ENCODE measurements around the gene ANGPTL3.
"Not testable (repeated sequence)": the region's sequence is repeated elsewhere in the genome, so short reads cannot be mapped to it uniquely, and the experiment has no call there.

ANGPTL3 gene

GRCh38 chr1:62597281-62597680 lies at the start of gene ANGPTL3:
Gene ANGPTL3 (plus strand): TSS chr1:62597520. CDS start chr1:62597567, 47 bp downstream.
- DNase-seq (ENCODE audit: low read depth) = no peak

GRCh38 chr1:62561306-62561705 lies 36.0 kb upstream of the ANGPTL3 start:
- no peak for DNase-seq (ENCODE audit: low read depth)

GRCh38 chr1:62567182-62567581 lies 30.1 kb upstream of the ANGPTL3 start:
- DNase-seq (ENCODE audit: low read depth) = not testable (repeated sequence)

GRCh38 chr1:62567926-62568325 lies 29.4 kb upstream of the ANGPTL3 start:
- DNase-seq (ENCODE audit: low read depth) = not testable (repeated sequence)

GRCh38 chr1:62571517-62571916 lies 25.8 kb upstream of the ANGPTL3 start:
- DNase-seq (ENCODE audit: low read depth) = not testable (repeated sequence)

GRCh38 chr1:62572476-62572875 lies 24.8 kb upstream of the ANGPTL3 start:
- DNase-seq (ENCODE audit: low read depth) = no peak

GRCh38 chr1:62573675-62574074 lies 23.6 kb upstream of the ANGPTL3 start:
- DNase-seq (ENCODE audit: low read depth) = no peak

GRCh38 chr1:62585469-62586155 lies 11.7 kb upstream of the ANGPTL3 start:
- no peak for DNase-seq (ENCODE audit: low read depth)

GRCh38 chr1:62588000-62588399 lies 9.3 kb upstream of the ANGPTL3 start:
- no peak for DNase-seq (ENCODE audit: low read depth)

GRCh38 chr1:62589321-62589720 lies 8.0 kb upstream of the ANGPTL3 start:
- DNase-seq (ENCODE audit: low read depth) = no peak

- no peak for DNase-seq (ENCODE audit: low read depth)
These were observed 6.9 kb upstream of the ANGPTL3 start for GRCh38 chr1:62590255-62590969.

GRCh38 chr1:62590970-62591368 lies 6.4 kb upstream of the ANGPTL3 start:
- DNase-seq (ENCODE audit: low read depth) = no peak

- DNase-seq (ENCODE audit: low read depth) = no peak
These were observed 3.4 kb upstream of the ANGPTL3 start for GRCh38 chr1:62593825-62594394.

GRCh38 chr1:62595647-62596046 lies 1.7 kb upstream of the ANGPTL3 start:
- no peak for DNase-seq (ENCODE audit: low read depth)

- DNase-seq (ENCODE audit: low read depth) = no peak
These were observed 1.7 kb downstream of the ANGPTL3 start for GRCh38 chr1:62599044-62599443.

- DNase-seq (ENCODE audit: low read depth) = no peak
These were observed 4.1 kb downstream of the ANGPTL3 start for GRCh38 chr1:62601457-62601856.

GRCh38 chr1:62608905-62609304 lies 11.6 kb downstream of the ANGPTL3 start:
- no peak for DNase-seq (ENCODE audit: low read depth)

GRCh38 chr1:62610588-62610987 lies 13.3 kb downstream of the ANGPTL3 start:
- DNase-seq (ENCODE audit: low read depth) = not testable (repeated sequence)

GRCh38 chr1:62612770-62613169 lies 15.4 kb downstream of the ANGPTL3 start:
- no peak for DNase-seq (ENCODE audit: low read depth)

- no peak for DNase-seq (ENCODE audit: low read depth)
These were observed 16.0 kb downstream of the ANGPTL3 start for GRCh38 chr1:62613325-62613727.

GRCh38 chr1:62613890-62614289 lies 16.6 kb downstream of the ANGPTL3 start:
- DNase-seq (ENCODE audit: low read depth) = no peak

- peak; percentile 81 for DNase-seq (ENCODE audit: low read depth)
These were observed 24.6 kb downstream of the ANGPTL3 start for GRCh38 chr1:62621907-62622306.

- no peak for DNase-seq (ENCODE audit: low read depth)
These were observed 28.1 kb downstream of the ANGPTL3 start for GRCh38 chr1:62625415-62625814.
